GM12878 (cell line): Measurements from ENCODE around the gene CCDC137. TPM values are rescaled to one million over a fixed set of nuclear protein-coding genes. Genes with fewer than 3 reads are reported as not detected.
"Not testable (repeated sequence)": the region's sequence is repeated elsewhere in the genome, so short reads cannot be mapped to it uniquely, and the experiment has no call there.

ENCODE experiments used
- ATAC-seq: fragments of 200-7000 bp; cut with Tn5 transposase; 3 replicates; pipeline ENCODE4 v1.9.1; 2020; ENCODE audit warnings: mild to moderate bottlenecking, moderate library complexity
- BruUV-seq: library from RNA; stranded (reverse); fragments of 400-500 nt; replicated peaks from 2 replicates; lab custom pipeline; 2021; lab: Mats Ljungman, UMichigan
- CTCF ChIA-PET: fragments of 300-600 bp; sonication (Branson Sonifier 250); formaldehyde crosslinking; extraction: SDS; loops from one replicate; lab custom pipeline; 2021; ENCODE audit warnings: inconsistent platforms; lab: Yijun Ruan, JAX
- POLR2A ChIA-PET: fragments of 350-600 bp; formaldehyde crosslinking; extraction: SDS; loops from one replicate; lab custom pipeline; 2021; ENCODE audit warnings: inconsistent platforms; lab: Charles Lee
- RAD21 ChIA-PET: fragments of 300-600 bp; sonication (Branson Sonifier 250); formaldehyde crosslinking; loops from one replicate; lab custom pipeline; 2023; ENCODE audit warnings: antibody characterized with exemption; ENCODE audit not compliant: unreplicated experiment; lab: Charles Lee
- SMC1A ChIA-PET: fragments of 300-600 bp; sonication (Branson Sonifier 250); formaldehyde crosslinking; loops from one replicate; lab custom pipeline; 2023; ENCODE audit not compliant: unreplicated experiment, uncharacterized antibody; lab: Charles Lee
- DNase-seq: peaks from one replicate; pipeline ENCODE4 v3.0.0-alpha.2; 2011; ENCODE audit warnings: low read depth, low spot score
- FAIRE-seq: peaks from 3 replicates; lab custom pipeline; 2011; peaks lifted over from hg19 to GRCh38; lab: Jason Lieb, UNC
- H2AFZ ChIP-seq: 2 replicates; pipeline ENCODE4 v1.6.0; 2011; ENCODE audit warnings: low read depth, low read length, control low read depth; ENCODE audit not compliant: control insufficient read depth
- H3K27ac ChIP-seq: 2 replicates; pipeline ENCODE4 v1.5.1; 2011; ENCODE audit warnings: control low read depth; ENCODE audit not compliant: control insufficient read depth, insufficient read depth
- H3K27me3 ChIP-seq, 2 experiments: replicated peaks in 1 of 2; 2 replicates each; pipeline versions ENCODE4 v1.6.0 to v1.6.1; 2011; ENCODE audit warnings: low read length in 1 of 2; ENCODE audit not compliant: control insufficient read depth in 2 of 2, insufficient read depth in 2 of 2
- H3K36me3 ChIP-seq, 2 experiments: 2 replicates each; pipeline ENCODE4 v1.5.1; 2011; ENCODE audit warnings: low read length in 1 of 2; ENCODE audit not compliant: control insufficient read depth in 2 of 2, insufficient read depth in 2 of 2
- H3K4me1 ChIP-seq: 2 replicates; pipeline ENCODE4 v1.6.1; 2011; ENCODE audit warnings: mild to moderate bottlenecking, low read length, moderate library complexity, mixed read lengths; ENCODE audit not compliant: control insufficient read depth, insufficient read depth
- H3K4me2 ChIP-seq: 2 replicates; pipeline ENCODE4 v1.6.0; 2011; ENCODE audit warnings: control low read depth; ENCODE audit not compliant: control insufficient read depth, insufficient read depth
- H3K4me3 ChIP-seq: fragments of 200-600 bp; sonication (generic); 2 replicates; pipeline ENCODE4 v1.5.1; 2016
- H3K79me2 ChIP-seq: 2 replicates; pipeline ENCODE4 v1.6.0; 2011; ENCODE audit warnings: low read length; ENCODE audit not compliant: control insufficient read depth, insufficient read depth
- H3K9ac ChIP-seq: 2 replicates; pipeline ENCODE4 v1.8.0; 2011; ENCODE audit warnings: low read length, control low read depth, mixed read lengths; ENCODE audit not compliant: control insufficient read depth, insufficient read depth
- H3K9me3 ChIP-seq: replicated peaks from 3 replicates; pipeline ENCODE4 v1.5.1; 2011; ENCODE audit warnings: mild to moderate bottlenecking, low read length; ENCODE audit not compliant: control insufficient read depth, insufficient read depth
- H4K20me1 ChIP-seq: 2 replicates; pipeline ENCODE4 v1.6.0; 2011; ENCODE audit not compliant: control insufficient read depth, insufficient read depth
- RAD21 ChIP-seq: IDR thresholded peaks from 2 replicates; pipeline ENCODE4 v1.6.1; 2011; ENCODE audit warnings: mild to moderate bottlenecking, low read depth, low read length, moderate library complexity; ENCODE audit not compliant: insufficient read depth
- TCF7 ChIP-seq: IDR thresholded peaks from 2 replicates; pipeline ENCODE4 v1.6.1; 2014; ENCODE audit warnings: antibody characterized with exemption, borderline replicate concordance
- WGBS: methylation state at CpG from one replicate; pipeline ENCODE4 v1.1.6; 2016; ENCODE audit warnings: low lambda C conversion rate; ENCODE audit not compliant: insufficient replicate concordance, insufficient coverage; ENCODE audit errors: missing lambda C conversion rate; 5-methylcytosine and 5-hydroxymethylcytosine counted together
- in situ Hi-C: fragments of 300-500 bp; cut with MboI; formaldehyde crosslinking; loops from 9 replicates; pipeline ENCODE4 v1.14.3; 2018; ENCODE audit warnings: mixed read lengths
- intact Hi-C: fragments of 100-400 bp; cut with micrococcal nuclease; formaldehyde crosslinking; loops from one replicate; pipeline ENCODE4 v1.14.2; 2022; ENCODE audit not compliant: unreplicated experiment
- polyA plus RNA-seq, 11 experiments: library from polyadenylated mRNA; depleted of rRNA in 4 of 11; unstranded in 6 of 11; stranded (reverse) in 5 of 11; fragments of >200 nt; fragmentation: Nextera tagmentation in 4 of 11; fragmentation: Illumina TruSeq in 1 of 11; extraction: Ambion mirVana in 4 of 11; extraction: Trizol in 1 of 11; gene quantifications; 1 replicate in 1 of 11; 2 replicates in 10 of 11; pipeline versions ENCODE4 v1.2.1 to v1.2.3, GENCODE V29; 2011 to 2016; ENCODE audit warnings: inconsistent platforms in 2 of 11, missing spikeins in 2 of 11, low read depth in 1 of 11
- total RNA-seq, 4 experiments: library from RNA; depleted of rRNA in 3 of 4; stranded (reverse); fragments of >200 nt in 3 of 4; fragmentation: Illumina TruSeq in 1 of 4; extraction: Trizol in 1 of 4; gene quantifications; 2 replicates each; pipeline versions ENCODE4 v1.2.1 to v1.2.3, GENCODE V29; 2013 to 2021
- TF ChIP-seq, protein P1 (sequence below): fragments of 450-650 bp; conservative IDR thresholded peaks from 2 replicates; pipeline ENCODE4 v1.6.1; 2017; ENCODE audit warnings: mild to moderate bottlenecking, moderate library complexity
- TF ChIP-seq, protein P2 (sequence below), 3 experiments: IDR thresholded peaks in 2 of 3; conservative IDR thresholded peaks in 1 of 3; 2 replicates each; pipeline ENCODE4 v1.5.1; 2011; ENCODE audit warnings: low read depth in 3 of 3, low read length in 3 of 3, mild to moderate bottlenecking in 3 of 3, control low read depth in 2 of 3, moderate library complexity in 2 of 3, inconsistent platforms in 1 of 3, mixed read lengths in 1 of 3; ENCODE audit not compliant: control insufficient read depth in 2 of 3, insufficient read depth in 1 of 3; ENCODE audit errors: extremely low read depth in 1 of 3

CCDC137 gene
- total and polyA plus RNA-seq, 10 of the 15 experiments (the other 5 are each of a cell fraction or from before 2014, with no cell fraction given) = 2.2 to 45.4 (median 22.1) TPM

DNA sequence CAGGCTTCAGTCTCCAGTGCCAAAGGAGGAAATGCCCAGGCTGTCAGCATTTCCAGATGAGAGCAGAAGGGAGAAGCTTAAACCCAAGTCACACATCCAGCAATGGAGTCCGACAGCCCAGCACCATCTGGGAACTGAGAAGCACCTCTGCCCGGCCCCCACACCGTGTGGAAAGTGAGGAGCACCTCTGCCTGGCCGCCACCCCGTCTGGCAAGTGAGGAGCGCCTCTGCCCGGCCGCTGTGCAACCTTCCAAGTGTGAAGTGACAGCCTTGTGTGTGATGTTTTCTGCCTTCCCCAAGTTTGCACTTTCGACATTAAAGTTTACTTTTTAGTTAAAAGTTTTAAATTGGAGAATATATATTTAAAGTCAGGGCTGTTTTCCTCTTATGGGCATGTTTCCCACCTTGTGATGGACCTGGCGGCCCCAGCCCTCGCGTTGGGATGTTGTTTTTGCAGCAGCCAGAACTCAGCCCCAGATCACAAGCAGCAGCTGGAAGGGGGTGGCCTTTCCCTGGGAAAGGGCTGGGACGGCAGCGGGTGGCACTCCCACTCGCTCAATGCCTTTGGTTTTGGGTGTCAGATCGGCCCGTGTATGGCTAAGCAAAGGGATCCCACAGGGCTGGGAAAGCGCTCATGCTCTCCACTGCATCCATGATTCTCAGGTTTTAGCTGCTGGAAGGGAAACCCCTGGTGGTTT lies 7.2 kb downstream of the CCDC137 start (continued):
- TF ChIP-seq, protein P1, sequence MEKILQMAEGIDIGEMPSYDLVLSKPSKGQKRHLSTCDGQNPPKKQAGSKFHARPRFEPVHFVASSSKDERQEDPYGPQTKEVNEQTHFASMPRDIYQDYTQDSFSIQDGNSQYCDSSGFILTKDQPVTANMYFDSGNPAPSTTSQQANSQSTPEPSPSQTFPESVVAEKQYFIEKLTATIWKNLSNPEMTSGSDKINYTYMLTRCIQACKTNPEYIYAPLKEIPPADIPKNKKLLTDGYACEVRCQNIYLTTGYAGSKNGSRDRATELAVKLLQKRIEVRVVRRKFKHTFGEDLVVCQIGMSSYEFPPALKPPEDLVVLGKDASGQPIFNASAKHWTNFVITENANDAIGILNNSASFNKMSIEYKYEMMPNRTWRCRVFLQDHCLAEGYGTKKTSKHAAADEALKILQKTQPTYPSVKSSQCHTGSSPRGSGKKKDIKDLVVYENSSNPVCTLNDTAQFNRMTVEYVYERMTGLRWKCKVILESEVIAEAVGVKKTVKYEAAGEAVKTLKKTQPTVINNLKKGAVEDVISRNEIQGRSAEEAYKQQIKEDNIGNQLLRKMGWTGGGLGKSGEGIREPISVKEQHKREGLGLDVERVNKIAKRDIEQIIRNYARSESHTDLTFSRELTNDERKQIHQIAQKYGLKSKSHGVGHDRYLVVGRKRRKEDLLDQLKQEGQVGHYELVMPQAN = no peak
- TF ChIP-seq TCF7 = no peak

- in situ Hi-C loops, POLR2A ChIA-PET, DNase-seq: not testable (repeated sequence)
- ChIA-PET SMC1A (interaction anchor here (0.8 kb wide), 1 partner anchor 29 kb away, joined by 3 read pairs; no protein-coding TSS in a partner anchor), RAD21 (interaction anchor here (1.4 kb wide), 1 partner anchor 28 kb away, joined by 3 read pairs; the partner anchor contains the start of gene MRPL12)
- FAIRE-seq = peak; percentile 88
- TF ChIP-seq, protein P2, sequence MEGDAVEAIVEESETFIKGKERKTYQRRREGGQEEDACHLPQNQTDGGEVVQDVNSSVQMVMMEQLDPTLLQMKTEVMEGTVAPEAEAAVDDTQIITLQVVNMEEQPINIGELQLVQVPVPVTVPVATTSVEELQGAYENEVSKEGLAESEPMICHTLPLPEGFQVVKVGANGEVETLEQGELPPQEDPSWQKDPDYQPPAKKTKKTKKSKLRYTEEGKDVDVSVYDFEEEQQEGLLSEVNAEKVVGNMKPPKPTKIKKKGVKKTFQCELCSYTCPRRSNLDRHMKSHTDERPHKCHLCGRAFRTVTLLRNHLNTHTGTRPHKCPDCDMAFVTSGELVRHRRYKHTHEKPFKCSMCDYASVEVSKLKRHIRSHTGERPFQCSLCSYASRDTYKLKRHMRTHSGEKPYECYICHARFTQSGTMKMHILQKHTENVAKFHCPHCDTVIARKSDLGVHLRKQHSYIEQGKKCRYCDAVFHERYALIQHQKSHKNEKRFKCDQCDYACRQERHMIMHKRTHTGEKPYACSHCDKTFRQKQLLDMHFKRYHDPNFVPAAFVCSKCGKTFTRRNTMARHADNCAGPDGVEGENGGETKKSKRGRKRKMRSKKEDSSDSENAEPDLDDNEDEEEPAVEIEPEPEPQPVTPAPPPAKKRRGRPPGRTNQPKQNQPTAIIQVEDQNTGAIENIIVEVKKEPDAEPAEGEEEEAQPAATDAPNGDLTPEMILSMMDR (IDR thresholded peaks at IDR 0.05 in 2 of 3, conservative IDR thresholded peaks at IDR 0.05 in 1 of 3; ENCODE audit: control insufficient read depth in 2 of 3, extremely low read depth in 1 of 3, insufficient read depth in 1 of 3, low read depth in 3 of 3, low read length in 3 of 3) = peak; percentile 27 to 44 (median 27); a peak in 4 of 6 replicates
- 0 out of 2 replicates have a peak, but pooled peaks have one; percentile 5 for TF ChIP-seq RAD21
- TF ChIP-seq, all 136 proteins: peak for 2; not testable (repeated sequence) for 134
- H3K4me2 ChIP-seq, H4K20me1 ChIP-seq, H3K27me3 ChIP-seq, H3K4me1 ChIP-seq, H3K79me2 ChIP-seq, BruUV-seq, H2AFZ ChIP-seq, intact Hi-C loops, H3K9ac ChIP-seq, H3K4me3 ChIP-seq, H3K9me3 ChIP-seq, H3K27ac ChIP-seq: not testable (repeated sequence)
- CTCF ChIA-PET = interaction anchor here (0.6 to 2.2 kb wide), 5 partner anchors 8 to 76 kb away, joined by 3 to 6 read pairs (median 5); partner anchors contain the start of genes ARL16, HGS and MRPL12
- WGBS = 31% methylated on average over 16 of the region's 18 CpGs
- peaks cover 7 to 22% of the 10 kb centered on the region in 2 experiments for H3K36me3 ChIP-seq
- peak; percentile 42; the same call in 1 of the 3 replicates for ATAC-seq
Observed at GRCh38 chr17:81675515-81676221, 9.1 kb downstream of the CCDC137 start.
